HFFc6 (cell line): ENCODE measurements around the gene ZNF497. TPM values are rescaled to one million over a fixed set of nuclear protein-coding genes. Genes with fewer than 3 reads are reported as not detected.

Source experiments
- DNase-seq: peaks from one replicate; pipeline ENCODE4 v3.0.0-alpha.2; 2018
- H3K27ac Mint-ChIP-seq: 2 replicates; pipeline ENCODE4 v1.8.0; 2020; ENCODE audit warnings: mild to moderate bottlenecking, mixed read lengths
- H3K27me3 Mint-ChIP-seq: 2 replicates; pipeline ENCODE4 v1.8.0; 2021; ENCODE audit warnings: mild to moderate bottlenecking, moderate library complexity, mixed read lengths; ENCODE audit not compliant: insufficient read depth
- H3K36me3 Mint-ChIP-seq: 2 replicates; pipeline ENCODE4 v1.8.0; 2021; ENCODE audit warnings: low read depth, mixed read lengths
- H3K4me1 Mint-ChIP-seq: 2 replicates; pipeline ENCODE4 v1.8.0; 2020; ENCODE audit warnings: low read depth, mixed read lengths
- H3K4me3 Mint-ChIP-seq: 2 replicates; pipeline ENCODE4 v1.8.0; 2020; ENCODE audit warnings: mild to moderate bottlenecking, moderate library complexity, mixed read lengths
- H3K9me3 Mint-ChIP-seq: 2 replicates; pipeline ENCODE4 v1.8.0; 2020; ENCODE audit warnings: mild to moderate bottlenecking, mixed read lengths
- total RNA-seq, 6 experiments: library from RNA; stranded (reverse); fragmentation: NEBNext Ultra II Directional; extraction: Animal tissue kit (Norgen Biotek cat#: 25700); gene quantifications; 2 replicates in 1 of 6; 3 replicates in 5 of 6; pipeline ENCODE4 v1.2.3, GENCODE V29; 2021
- TF ChIP-seq, protein P1 (sequence below): fragments of 200-600 bp; sonication (generic); IDR thresholded peaks from 2 replicates; pipeline ENCODE4 v1.5.0; 2021; ENCODE audit warnings: antibody characterized with exemption, mild to moderate bottlenecking

The ZNF497 gene
- total RNA-seq, 6 experiments from 2014 or later: 0.16 to 0.35 (median 0.27) TPM

GRCh38 chr19:58356766-58357480, 5.6 kb downstream of the ZNF497 start:
- H3K4me1 Mint-ChIP-seq: peaks cover 4% of the 10 kb centered on the region
- H3K36me3 Mint-ChIP-seq: peaks cover 7% of the 10 kb centered on the region; the same call in 1 of the 2 replicates
- H3K4me3 Mint-ChIP-seq: no peak overlapping the region
- TF ChIP-seq, protein P1, sequence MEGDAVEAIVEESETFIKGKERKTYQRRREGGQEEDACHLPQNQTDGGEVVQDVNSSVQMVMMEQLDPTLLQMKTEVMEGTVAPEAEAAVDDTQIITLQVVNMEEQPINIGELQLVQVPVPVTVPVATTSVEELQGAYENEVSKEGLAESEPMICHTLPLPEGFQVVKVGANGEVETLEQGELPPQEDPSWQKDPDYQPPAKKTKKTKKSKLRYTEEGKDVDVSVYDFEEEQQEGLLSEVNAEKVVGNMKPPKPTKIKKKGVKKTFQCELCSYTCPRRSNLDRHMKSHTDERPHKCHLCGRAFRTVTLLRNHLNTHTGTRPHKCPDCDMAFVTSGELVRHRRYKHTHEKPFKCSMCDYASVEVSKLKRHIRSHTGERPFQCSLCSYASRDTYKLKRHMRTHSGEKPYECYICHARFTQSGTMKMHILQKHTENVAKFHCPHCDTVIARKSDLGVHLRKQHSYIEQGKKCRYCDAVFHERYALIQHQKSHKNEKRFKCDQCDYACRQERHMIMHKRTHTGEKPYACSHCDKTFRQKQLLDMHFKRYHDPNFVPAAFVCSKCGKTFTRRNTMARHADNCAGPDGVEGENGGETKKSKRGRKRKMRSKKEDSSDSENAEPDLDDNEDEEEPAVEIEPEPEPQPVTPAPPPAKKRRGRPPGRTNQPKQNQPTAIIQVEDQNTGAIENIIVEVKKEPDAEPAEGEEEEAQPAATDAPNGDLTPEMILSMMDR: no peak
- H3K27me3 Mint-ChIP-seq: peaks cover 1% of the 10 kb centered on the region
- no peak overlapping the region for H3K27ac Mint-ChIP-seq
- DNase-seq: no peak
- no peaks in the 10 kb centered on the region for H3K9me3 Mint-ChIP-seq

DNA sequence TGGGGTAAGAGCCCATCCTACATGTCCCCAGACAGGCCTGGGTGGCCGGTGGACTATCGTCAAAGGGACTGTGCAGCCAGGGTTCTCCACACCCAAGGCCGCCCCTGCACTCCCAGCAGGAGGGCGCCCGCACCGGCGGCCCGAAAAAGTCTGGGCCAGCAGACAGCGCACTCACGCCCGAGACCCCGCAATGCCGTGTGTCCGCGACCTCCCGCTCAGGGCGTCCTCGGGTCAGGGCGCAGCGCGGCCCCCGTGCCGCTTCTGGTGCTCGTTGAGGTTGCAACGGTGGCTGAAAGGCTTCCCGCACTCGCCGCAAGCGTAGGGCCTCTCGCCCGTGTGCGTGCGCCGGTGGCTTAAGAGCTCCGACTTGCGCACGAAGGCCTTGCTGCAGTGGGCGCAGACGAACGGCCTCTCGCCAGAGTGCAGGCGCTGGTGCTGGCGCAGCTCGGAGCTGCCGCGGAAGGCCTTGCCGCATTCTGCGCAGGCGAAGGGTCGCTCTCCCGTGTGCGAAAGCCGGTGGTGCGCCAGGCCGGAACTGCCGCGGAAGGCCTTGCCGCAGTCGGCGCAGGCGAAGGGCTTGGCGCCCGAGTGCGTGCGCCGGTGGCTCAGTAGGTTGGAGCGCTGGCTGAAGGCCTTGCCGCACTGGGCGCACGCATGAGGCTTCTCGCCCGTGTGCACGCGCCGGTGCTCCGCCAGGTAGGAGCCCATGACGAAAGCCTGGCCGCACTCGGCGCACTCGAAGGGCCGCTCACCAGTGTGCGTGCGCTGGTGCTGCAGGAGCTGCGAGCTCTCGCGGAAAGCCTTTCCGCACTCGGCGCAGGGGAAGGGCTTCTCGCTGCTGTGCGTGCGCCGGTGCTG, 6.4 kb downstream of the ZNF497 start:
- H3K27ac Mint-ChIP-seq: no peak overlapping the region
- DNase-seq: no peak
- TF ChIP-seq, protein P1: no peak
- peaks cover 8% of the 10 kb centered on the region; the same call in 1 of the 2 replicates for H3K36me3 Mint-ChIP-seq
- H3K4me1 Mint-ChIP-seq: no peaks in the 10 kb centered on the region
- H3K9me3 Mint-ChIP-seq: no peaks in the 10 kb centered on the region
- no peak overlapping the region for H3K4me3 Mint-ChIP-seq
- no peaks in the 10 kb centered on the region for H3K27me3 Mint-ChIP-seq

DNA sequence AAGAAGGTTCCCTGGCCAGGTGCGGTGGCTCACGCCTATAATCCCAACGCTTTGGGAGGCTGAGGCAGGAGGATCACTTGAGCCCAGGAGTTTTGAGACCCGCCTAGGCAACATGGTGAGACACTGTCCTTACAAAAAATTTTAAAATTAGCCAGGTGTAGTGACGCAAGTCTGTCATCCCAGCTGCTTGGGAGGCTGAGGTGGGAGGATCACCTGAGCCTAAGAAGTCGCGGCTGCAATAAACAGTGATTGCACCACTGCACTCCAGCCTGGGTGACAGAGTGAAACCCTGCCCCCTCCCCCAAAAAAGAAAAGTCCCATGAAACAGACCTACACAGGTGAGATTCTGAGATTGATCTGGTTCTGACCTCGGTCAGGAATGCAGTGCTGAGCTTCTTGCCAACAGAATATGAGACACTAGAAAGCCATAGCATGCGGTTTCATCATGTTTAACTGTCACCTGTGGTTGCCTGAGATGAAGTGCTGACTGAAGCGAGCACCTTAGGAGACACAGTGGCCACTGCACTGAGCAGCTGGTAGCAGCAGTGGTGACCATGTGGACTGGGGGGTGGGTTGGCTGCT, 7.2 kb downstream of the ZNF497 start:
- Mint-ChIP-seq H3K36me3 (peaks cover 8% of the 10 kb centered on the region; the same call in 1 of the 2 replicates), H3K4me3 (no peak overlapping the region)

GRCh38 chr19:58354478-58355030, 8.0 kb downstream of the ZNF497 start:
- Mint-ChIP-seq H3K27me3 (no peaks in the 10 kb centered on the region), H3K36me3 (peaks cover 8% of the 10 kb centered on the region; the same call in 1 of the 2 replicates), H3K4me3 (no peak overlapping the region), H3K9me3 (peaks cover 2% of the 10 kb centered on the region; the same call in 1 of the 2 replicates), H3K27ac (no peak overlapping the region), H3K4me1 (0 out of 2 replicates have a peak, but pooled peaks cover 2% of the 10 kb centered on the region)
- DNase-seq: no peak
- TF ChIP-seq, protein P1: no peak

More for the DNA sequence above, 7.2 kb downstream of the ZNF497 start:
- Mint-ChIP-seq H3K27ac (no peak overlapping the region), H3K4me1 (no peaks in the 10 kb centered on the region), H3K27me3 (no peaks in the 10 kb centered on the region), H3K9me3 (no peaks in the 10 kb centered on the region)
- DNase-seq: no peak
- TF ChIP-seq, protein P1: no peak

GRCh38 chr19:58353717-58354477, 8.7 kb downstream of the ZNF497 start:
- H3K27me3 Mint-ChIP-seq: no peaks in the 10 kb centered on the region
- TF ChIP-seq, protein P1: no peak
- no peak overlapping the region for H3K27ac Mint-ChIP-seq
- H3K4me3 Mint-ChIP-seq: no peak overlapping the region
- DNase-seq: no peak
- peaks cover 8% of the 10 kb centered on the region; the same call in 1 of the 2 replicates for H3K36me3 Mint-ChIP-seq
- peaks cover 6% of the 10 kb centered on the region; the same call in 1 of the 2 replicates for H3K4me1 Mint-ChIP-seq
- H3K9me3 Mint-ChIP-seq: peaks cover 4% of the 10 kb centered on the region; the same call in 1 of the 2 replicates
